ENCODE results near the gene SAMM50. TPM values are rescaled to one million over a fixed set of nuclear protein-coding genes. Genes with fewer than 3 reads are reported as not detected.

Gene SAMM50
- total and polyA plus RNA-seq, 10 of the 15 experiments (the other 5 are each of a cell fraction or from before 2014, with no cell fraction given), result 38.2 to 126 (median 62.4) TPM

GRCh38 chr22:43924877-43925276 is 30.4 kb upstream of the SAMM50 start:
- no peaks in the 10 kb centered on the region for H4K20me1 ChIP-seq (ENCODE audit: control insufficient read depth, insufficient read depth)
- peaks cover 0 to 3% of the 10 kb centered on the region in 2 experiments; a peak in 2 of 4 replicates for H3K27me3 ChIP-seq (replicated peaks in 1 of 2; ENCODE audit: control insufficient read depth in 2 of 2, insufficient read depth in 2 of 2, low read length in 1 of 2)
- H2AFZ ChIP-seq (ENCODE audit: control insufficient read depth, low read depth, low read length), result no peak overlapping the region
- no peaks in the 10 kb centered on the region for H3K36me3 ChIP-seq (ENCODE audit: control insufficient read depth in 2 of 2, insufficient read depth in 2 of 2, low read length in 1 of 2)
- no peak overlapping the region for H3K27ac ChIP-seq (ENCODE audit: control insufficient read depth, insufficient read depth)
- no peaks in the 10 kb centered on the region for H3K9me3 ChIP-seq (replicated peaks; ENCODE audit: control insufficient read depth, insufficient read depth, low read length)
- in situ Hi-C loops (cut with MboI), result no loop called here
- H3K4me1 ChIP-seq (ENCODE audit: control insufficient read depth, insufficient read depth, low read length), result no peaks in the 10 kb centered on the region
- ATAC-seq, result no peak
- POLR2A ChIA-PET, result no interaction called here
- TF ChIP-seq NBN (IDR thresholded peaks at IDR 0.05) (no peak), RFX5 (IDR thresholded peaks at IDR 0.05; ENCODE audit: low read depth, low read length) (no peak), BHLHE40 (IDR thresholded peaks at IDR 0.05; ENCODE audit: borderline replicate concordance in 1 of 2, low read depth in 2 of 2, low read length in 1 of 2) (no peak), KLF5 (IDR thresholded peaks at IDR 0.05; ENCODE audit: partially characterized antibody) (no peak), MYB (IDR thresholded peaks at IDR 0.05; ENCODE audit: borderline replicate concordance, low read depth, low read length) (no peak), EZH2 (IDR thresholded peaks at IDR 0.05; ENCODE audit: borderline replicate concordance, control insufficient read depth, low read depth, low read length) (no peak), RAD51 (IDR thresholded peaks at IDR 0.05) (no peak), NFYB (IDR thresholded peaks at IDR 0.05; ENCODE audit: insufficient read depth, low read depth, low read length) (no peak)
- TF ChIP-seq, protein P1, sequence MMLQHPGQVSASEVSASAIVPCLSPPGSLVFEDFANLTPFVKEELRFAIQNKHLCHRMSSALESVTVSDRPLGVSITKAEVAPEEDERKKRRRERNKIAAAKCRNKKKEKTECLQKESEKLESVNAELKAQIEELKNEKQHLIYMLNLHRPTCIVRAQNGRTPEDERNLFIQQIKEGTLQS (IDR thresholded peaks at IDR 0.05; ENCODE audit: borderline replicate concordance, extremely low read depth, low read depth, low read length), result no peak
- CTCF ChIA-PET, result interaction anchor here (0.9 kb wide), 1 partner anchor 30 kb away, joined by 3 read pairs; the partner anchor contains the start of gene SAMM50
- SMC1A ChIA-PET (ENCODE audit: uncharacterized antibody, unreplicated experiment), result no interaction called here
- no peak overlapping the region for H3K9ac ChIP-seq (ENCODE audit: control insufficient read depth, insufficient read depth, low read length)
- DNase-seq (ENCODE audit: low read depth, low spot score), result no peak
- 43% methylated on average over 7 of the region's 7 CpGs for WGBS (ENCODE audit: insufficient coverage, insufficient replicate concordance, low lambda C conversion rate, missing lambda C conversion rate)
- intact Hi-C loops (cut with micrococcal nuclease; ENCODE audit: unreplicated experiment), result no loop called here
- H3K79me2 ChIP-seq (ENCODE audit: control insufficient read depth, insufficient read depth, low read length), result no peaks in the 10 kb centered on the region
- H3K4me3 ChIP-seq, result no peak overlapping the region
- H3K4me2 ChIP-seq (ENCODE audit: control insufficient read depth, insufficient read depth), result no peak overlapping the region
- BruUV-seq (replicated peaks), result no TSS peak
- RAD21 ChIA-PET (ENCODE audit: unreplicated experiment), result no interaction called here
- no peak for FAIRE-seq

All from GM12878 (cell line).